Measurements from ENCODE around the gene LRRC45. TPM values are rescaled to one million over a fixed set of nuclear protein-coding genes. Genes with fewer than 3 reads are reported as not detected.

The LRRC45 gene
- total and polyA plus RNA-seq, 8 donors, result 12.0 to 23.2 (median 17.6) TPM

DNA sequence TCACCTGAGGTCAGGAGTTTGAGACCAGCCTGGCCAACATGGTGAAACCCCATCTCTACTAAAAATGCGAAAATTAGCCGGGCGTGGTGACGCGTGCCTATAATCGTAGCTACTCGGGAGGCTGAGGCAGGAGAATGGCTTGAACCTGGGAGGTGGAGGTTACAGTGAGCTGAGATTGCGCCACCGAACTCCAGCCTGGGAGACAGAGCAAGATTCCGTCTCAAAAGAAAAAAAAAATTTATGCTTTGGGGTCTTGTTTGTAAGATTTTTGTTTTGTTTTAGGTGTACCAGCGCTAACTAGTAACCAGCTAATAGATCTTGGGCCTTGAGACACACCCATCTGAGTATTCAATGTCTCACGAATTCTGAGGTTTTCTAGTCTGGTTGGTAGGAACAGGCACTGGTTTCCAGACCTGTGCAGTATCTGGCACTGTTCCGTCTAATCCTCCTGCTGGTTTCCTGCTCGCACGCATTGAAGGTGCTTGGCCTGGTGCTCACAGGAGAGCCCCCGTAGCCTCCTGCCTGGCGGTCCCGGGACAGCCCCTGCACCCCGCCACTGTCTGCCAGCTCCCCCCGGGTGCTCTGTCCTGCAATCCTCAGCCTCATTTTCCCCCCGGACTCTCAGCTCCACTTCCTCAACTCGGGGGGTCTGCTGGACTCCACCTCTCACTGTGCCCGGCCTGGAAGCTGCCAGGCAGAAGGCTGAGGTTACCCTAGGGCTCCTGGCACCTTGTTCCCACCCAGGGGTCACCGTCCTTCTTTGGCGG, 53.1 kb downstream of the LRRC45 start:
- H3K27me3 ChIP-seq, result no peaks in the 10 kb centered on the region
- ATAC-seq (no peak), DNase-seq (no peak)
- intact Hi-C loops (cut with DNase I), result no loop called here
- no peak overlapping the region for H3K27ac ChIP-seq
- H3K4me1 ChIP-seq, result no peaks in the 10 kb centered on the region
- no peak overlapping the region for H3K4me3 ChIP-seq
- peaks cover 0 to 42% of the 10 kb centered on the region in 2 donors for H3K36me3 ChIP-seq
- TF ChIP-seq, protein P1, sequence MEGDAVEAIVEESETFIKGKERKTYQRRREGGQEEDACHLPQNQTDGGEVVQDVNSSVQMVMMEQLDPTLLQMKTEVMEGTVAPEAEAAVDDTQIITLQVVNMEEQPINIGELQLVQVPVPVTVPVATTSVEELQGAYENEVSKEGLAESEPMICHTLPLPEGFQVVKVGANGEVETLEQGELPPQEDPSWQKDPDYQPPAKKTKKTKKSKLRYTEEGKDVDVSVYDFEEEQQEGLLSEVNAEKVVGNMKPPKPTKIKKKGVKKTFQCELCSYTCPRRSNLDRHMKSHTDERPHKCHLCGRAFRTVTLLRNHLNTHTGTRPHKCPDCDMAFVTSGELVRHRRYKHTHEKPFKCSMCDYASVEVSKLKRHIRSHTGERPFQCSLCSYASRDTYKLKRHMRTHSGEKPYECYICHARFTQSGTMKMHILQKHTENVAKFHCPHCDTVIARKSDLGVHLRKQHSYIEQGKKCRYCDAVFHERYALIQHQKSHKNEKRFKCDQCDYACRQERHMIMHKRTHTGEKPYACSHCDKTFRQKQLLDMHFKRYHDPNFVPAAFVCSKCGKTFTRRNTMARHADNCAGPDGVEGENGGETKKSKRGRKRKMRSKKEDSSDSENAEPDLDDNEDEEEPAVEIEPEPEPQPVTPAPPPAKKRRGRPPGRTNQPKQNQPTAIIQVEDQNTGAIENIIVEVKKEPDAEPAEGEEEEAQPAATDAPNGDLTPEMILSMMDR (IDR thresholded peaks at IDR 0.05), result no peak
- H3K9me3 ChIP-seq, result no peaks in the 10 kb centered on the region

DNA sequence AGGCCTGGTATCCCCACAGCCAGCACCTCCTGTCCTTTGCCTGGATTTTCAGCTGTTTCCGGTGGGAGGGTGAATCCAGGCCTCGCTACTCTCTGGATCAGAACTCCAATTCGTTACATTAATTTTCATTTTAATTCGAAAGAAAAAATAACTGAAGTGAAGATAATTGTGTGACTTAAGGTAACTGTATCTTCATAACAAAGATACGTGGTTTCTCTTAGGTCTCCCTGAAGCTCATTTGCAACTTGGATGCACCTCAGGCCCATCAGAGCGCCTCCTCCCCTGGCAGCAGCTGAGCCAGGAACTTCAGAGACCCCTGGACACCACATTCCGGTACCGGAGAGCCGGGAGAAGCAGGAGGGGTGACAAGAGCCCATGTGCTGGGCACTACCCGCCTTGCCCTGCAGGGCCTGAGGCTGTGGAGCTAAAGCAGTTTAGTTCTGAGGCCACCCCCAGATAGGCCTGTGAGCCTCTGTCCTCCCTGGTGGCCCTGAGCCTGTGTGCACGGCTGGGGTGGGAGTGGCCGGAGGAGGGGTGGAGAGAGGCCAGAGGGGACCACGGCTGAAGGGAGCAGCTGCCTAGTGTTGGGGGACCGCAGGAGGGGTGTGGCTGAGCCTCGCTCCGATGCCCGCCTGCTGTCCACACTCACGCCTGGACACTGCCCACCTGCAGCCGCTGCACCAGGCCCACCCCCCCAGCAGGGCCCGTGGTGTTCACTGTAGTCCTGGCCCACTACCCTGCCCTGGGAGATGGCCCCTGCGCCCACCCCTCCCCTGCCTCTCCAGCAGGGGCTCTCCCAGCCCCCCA, 53.9 kb downstream of the LRRC45 start:
- no peaks in the 10 kb centered on the region for H3K4me1 ChIP-seq
- DNase-seq (no peak), ATAC-seq (peak; percentile 6)
- no peak overlapping the region for H3K27ac ChIP-seq
- intact Hi-C loops (cut with DNase I), result no loop called here
- H3K36me3 ChIP-seq, result peaks cover 0 to 50% of the 10 kb centered on the region in 2 donors
- no peaks in the 10 kb centered on the region for H3K27me3 ChIP-seq
- TF ChIP-seq, protein P1 (IDR thresholded peaks at IDR 0.05), result no peak
- no peak overlapping the region for H3K4me3 ChIP-seq
- no peaks in the 10 kb centered on the region for H3K9me3 ChIP-seq

DNA sequence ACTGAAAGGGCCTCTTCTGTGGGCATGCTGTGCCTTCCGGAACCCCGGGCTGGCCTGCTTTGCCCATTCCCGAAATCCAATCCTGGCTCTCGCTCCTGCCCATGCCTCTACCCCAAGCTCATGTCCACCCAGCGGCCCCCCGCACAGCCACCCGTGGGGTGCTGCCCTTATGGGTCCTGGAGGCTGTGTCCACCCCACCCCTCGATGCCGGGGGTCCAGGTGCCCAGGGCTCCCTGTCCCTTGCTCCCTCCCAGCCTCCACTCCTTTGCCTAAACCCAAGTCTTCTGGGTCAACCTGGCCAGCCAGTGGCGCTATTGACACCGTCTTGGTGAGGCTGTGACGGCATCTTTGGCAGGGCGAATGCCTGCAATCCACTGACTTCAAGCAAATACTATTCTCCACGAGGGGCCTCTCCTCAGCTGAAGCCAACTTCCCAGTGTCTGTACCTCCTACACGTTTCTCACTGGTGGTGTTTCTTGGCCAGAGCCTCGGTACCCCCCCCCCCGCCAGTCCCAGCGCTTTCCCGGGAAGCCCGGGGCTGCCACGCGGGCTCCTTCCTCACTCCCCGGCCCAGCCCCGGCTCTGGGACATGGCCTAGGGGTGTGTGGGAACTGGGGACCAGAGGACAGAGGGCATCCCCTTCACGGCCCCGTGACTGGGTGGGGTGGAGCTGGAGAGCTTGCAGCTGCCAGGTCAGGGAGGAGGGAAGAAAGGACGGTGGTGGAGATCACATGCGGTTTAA, 54.7 kb downstream of the LRRC45 start:
- Histone ChIP-seq H3K27me3 (no peaks in the 10 kb centered on the region), H3K27ac (no peak overlapping the region), H3K4me3 (no peak overlapping the region), H3K36me3 (peaks cover 0 to 58% of the 10 kb centered on the region in 2 donors), H3K4me1 (no peaks in the 10 kb centered on the region), H3K9me3 (no peaks in the 10 kb centered on the region)
- TF ChIP-seq, protein P1 (IDR thresholded peaks at IDR 0.05), result no peak
- ATAC-seq (peak; percentile 6), DNase-seq (no peak)
- intact Hi-C loops (cut with DNase I), result no loop called here

DNA sequence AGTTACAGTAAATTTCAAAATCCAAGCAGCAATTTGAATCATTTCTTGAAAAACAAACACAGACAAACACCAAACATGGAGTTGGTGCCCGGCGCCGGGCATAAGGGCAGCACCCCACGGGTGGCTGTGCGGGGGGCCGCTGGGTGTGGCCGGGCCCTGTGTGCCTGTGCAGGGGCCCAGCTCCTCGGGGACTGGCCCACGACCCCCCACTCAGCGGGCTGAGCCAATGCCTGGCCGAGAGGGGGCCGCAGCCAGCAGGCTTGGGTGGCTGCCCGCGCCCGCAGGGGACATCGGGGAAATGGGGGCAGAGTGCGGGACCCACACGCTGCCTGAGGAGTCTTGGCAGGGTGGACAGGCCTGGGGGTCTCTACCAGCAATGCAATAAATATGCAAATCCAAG, 55.3 kb downstream of the LRRC45 start:
- intact Hi-C loops (cut with DNase I), result no loop called here
- ATAC-seq (no peak), DNase-seq (no peak)
- H3K36me3 ChIP-seq, result peaks cover 0 to 64% of the 10 kb centered on the region in 2 donors
- H3K9me3 ChIP-seq, result no peaks in the 10 kb centered on the region
- H3K27me3 ChIP-seq, result no peaks in the 10 kb centered on the region
- H3K4me1 ChIP-seq, result no peaks in the 10 kb centered on the region
- TF ChIP-seq, protein P1 (IDR thresholded peaks at IDR 0.05), result no peak
- no peak overlapping the region for H3K27ac ChIP-seq
- H3K4me3 ChIP-seq, result no peak overlapping the region
